Measurements from ENCODE around the gene CMSS1.

DNA sequence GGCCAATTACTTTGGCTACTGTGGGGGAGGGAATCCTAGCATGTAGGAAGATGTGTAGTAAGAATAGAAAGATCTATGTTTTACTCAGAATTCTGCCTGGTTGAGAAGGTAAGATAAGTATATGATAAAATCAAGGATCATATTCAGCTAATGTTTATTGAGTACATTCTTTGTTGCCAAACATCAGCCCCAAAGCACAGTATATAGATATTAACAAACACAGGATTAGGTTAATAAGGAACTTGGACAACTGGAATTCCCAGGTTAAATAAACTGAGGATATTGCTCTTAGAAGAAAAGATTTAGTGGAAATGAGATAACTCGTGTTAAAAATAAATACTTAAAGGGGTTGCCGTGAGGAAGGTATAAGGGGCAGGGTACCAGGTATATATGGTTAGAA, 167.0 kb downstream of the CMSS1 start:
- no peak for TF ChIP-seq POLR2A (IDR thresholded peaks at IDR 0.05)
- TF ChIP-seq, protein P1, sequence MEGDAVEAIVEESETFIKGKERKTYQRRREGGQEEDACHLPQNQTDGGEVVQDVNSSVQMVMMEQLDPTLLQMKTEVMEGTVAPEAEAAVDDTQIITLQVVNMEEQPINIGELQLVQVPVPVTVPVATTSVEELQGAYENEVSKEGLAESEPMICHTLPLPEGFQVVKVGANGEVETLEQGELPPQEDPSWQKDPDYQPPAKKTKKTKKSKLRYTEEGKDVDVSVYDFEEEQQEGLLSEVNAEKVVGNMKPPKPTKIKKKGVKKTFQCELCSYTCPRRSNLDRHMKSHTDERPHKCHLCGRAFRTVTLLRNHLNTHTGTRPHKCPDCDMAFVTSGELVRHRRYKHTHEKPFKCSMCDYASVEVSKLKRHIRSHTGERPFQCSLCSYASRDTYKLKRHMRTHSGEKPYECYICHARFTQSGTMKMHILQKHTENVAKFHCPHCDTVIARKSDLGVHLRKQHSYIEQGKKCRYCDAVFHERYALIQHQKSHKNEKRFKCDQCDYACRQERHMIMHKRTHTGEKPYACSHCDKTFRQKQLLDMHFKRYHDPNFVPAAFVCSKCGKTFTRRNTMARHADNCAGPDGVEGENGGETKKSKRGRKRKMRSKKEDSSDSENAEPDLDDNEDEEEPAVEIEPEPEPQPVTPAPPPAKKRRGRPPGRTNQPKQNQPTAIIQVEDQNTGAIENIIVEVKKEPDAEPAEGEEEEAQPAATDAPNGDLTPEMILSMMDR (IDR thresholded peaks at IDR 0.05) = no peak
- no peak for TF ChIP-seq POLR2AphosphoS5 (IDR thresholded peaks at IDR 0.05)
